HepG2 (cell line): Measurements from ENCODE around the gene LILRB3. TPM values are rescaled to one million over a fixed set of nuclear protein-coding genes. Genes with fewer than 3 reads are reported as not detected.

Experiments
- ARHGAP35 ChIP-seq: sonication (generic); formaldehyde crosslinking; IDR thresholded peaks from 2 replicates; pipeline ENCODE4 v1.9.0; 2022; ENCODE audit warnings: mild to moderate bottlenecking, inconsistent platforms, moderate library complexity, missing genetic modification reagents, borderline replicate concordance
- DNMT1 ChIP-seq: sonication (generic); formaldehyde crosslinking; IDR thresholded peaks from 2 replicates; pipeline ENCODE4 v1.5.1; 2020; ENCODE audit warnings: mild to moderate bottlenecking, missing genetic modification reagents
- HCFC1 ChIP-seq: fragments of 150-350 bp; IDR thresholded peaks from 2 replicates; pipeline ENCODE4 v1.6.1; 2014; ENCODE audit warnings: low read depth, low read length
- HMGA1 ChIP-seq: sonication (generic); formaldehyde crosslinking; conservative IDR thresholded peaks from 2 replicates; pipeline ENCODE4 v1.4.0; 2020; ENCODE audit warnings: missing genetic modification reagents
- HNRNPH1 ChIP-seq: fragments of 200-400 bp; formaldehyde crosslinking; optimal IDR thresholded peaks from 2 replicates; pipeline ENCODE3; 2017; ENCODE audit warnings: mild to moderate bottlenecking, low read depth, low read length
- JUND ChIP-seq: sonication (generic); formaldehyde crosslinking; IDR thresholded peaks from 2 replicates; pipeline ENCODE4 v1.8.0; 2022; ENCODE audit warnings: mild to moderate bottlenecking, missing genetic modification reagents
- KDM2A ChIP-seq: sonication (generic); formaldehyde crosslinking; IDR thresholded peaks from 2 replicates; pipeline ENCODE4 v1.4.0; 2020; ENCODE audit warnings: low read depth, missing genetic modification reagents, borderline replicate concordance
- KDM4B ChIP-seq: sonication (generic); formaldehyde crosslinking; IDR thresholded peaks from 2 replicates; pipeline ENCODE4 v1.4.0; 2020; ENCODE audit warnings: missing genetic modification reagents
- MEIS1 ChIP-seq: sonication (generic); formaldehyde crosslinking; IDR thresholded peaks from 2 replicates; pipeline ENCODE4 v1.9.0; 2021; ENCODE audit warnings: mild to moderate bottlenecking, missing genetic modification reagents, moderate library complexity, borderline replicate concordance
- MYNN ChIP-seq: sonication (generic); formaldehyde crosslinking; IDR thresholded peaks from 2 replicates; pipeline ENCODE4 v1.4.0; 2020; ENCODE audit warnings: mild to moderate bottlenecking, low read depth, missing genetic modification reagents
- NCOA2 ChIP-seq: sonication (generic); formaldehyde crosslinking; IDR thresholded peaks from 2 replicates; pipeline ENCODE4 v1.8.0; 2022; ENCODE audit warnings: inconsistent platforms
- NR2F6 ChIP-seq, 2 experiments: IDR thresholded peaks; 2 replicates each; pipeline ENCODE4 v1.6.1; 2016; ENCODE audit warnings: antibody characterized with exemption in 1 of 2, mild to moderate bottlenecking in 1 of 2
- SNAPC2 ChIP-seq: sonication (generic); formaldehyde crosslinking; IDR thresholded peaks from 2 replicates; pipeline ENCODE4 v1.8.1; 2022; ENCODE audit warnings: mild to moderate bottlenecking, missing genetic modification reagents
- YEATS2 ChIP-seq: sonication (generic); formaldehyde crosslinking; IDR thresholded peaks from 2 replicates; pipeline ENCODE4 v1.4.0; 2020; ENCODE audit warnings: missing genetic modification reagents, borderline replicate concordance
- ZBTB3 ChIP-seq: sonication (generic); formaldehyde crosslinking; IDR thresholded peaks from 2 replicates; pipeline ENCODE4 v1.4.0; 2020; ENCODE audit warnings: low read depth, mild to moderate bottlenecking, moderate library complexity, missing genetic modification reagents, borderline replicate concordance
- ZNF292 ChIP-seq: sonication (generic); formaldehyde crosslinking; IDR thresholded peaks from 2 replicates; pipeline ENCODE4 v1.8.1; 2022; ENCODE audit warnings: mild to moderate bottlenecking, low read depth, missing genetic modification reagents, borderline replicate concordance
- ZNF652 ChIP-seq: IDR thresholded peaks from 2 replicates; pipeline ENCODE4 v1.6.1; 2016; ENCODE audit warnings: low read depth, borderline replicate concordance
- ZNF891 ChIP-seq: sonication (generic); formaldehyde crosslinking; IDR thresholded peaks from 2 replicates; pipeline ENCODE4 v1.5.0; 2020; ENCODE audit warnings: mild to moderate bottlenecking, missing genetic modification reagents
- polyA plus RNA-seq, 8 experiments: library from polyadenylated mRNA; depleted of rRNA in 3 of 8; stranded (reverse) in 7 of 8; unstranded in 1 of 8; fragments of >200 nt; fragmentation: Illumina TruSeq in 4 of 8; extraction: Trizol in 4 of 8; gene quantifications; 2 replicates each; pipeline versions ENCODE4 v1.2.1 to v1.2.3, GENCODE V29; 2011 to 2016; ENCODE audit warnings: low read depth in 4 of 8, missing spikeins in 1 of 8, mixed read lengths in 1 of 8; ENCODE audit not compliant: insufficient read depth in 1 of 8
- total RNA-seq, 5 experiments: library from RNA; depleted of rRNA; stranded (reverse); fragments of >200 nt; fragmentation: Illumina TruSeq; extraction: Trizol; gene quantifications; 2 replicates each; pipeline ENCODE4 v1.2.3, GENCODE V29; 2016; ENCODE audit warnings: low read depth in 1 of 5
- TF ChIP-seq, protein P1 (sequence below): sonication (generic); formaldehyde crosslinking; IDR thresholded peaks from 2 replicates; pipeline ENCODE4 v1.4.0; 2020; ENCODE audit warnings: missing genetic modification reagents
- TF ChIP-seq, protein P2 (sequence below): sonication (generic); formaldehyde crosslinking; IDR thresholded peaks from 2 replicates; pipeline ENCODE4 v1.4.0; 2020; ENCODE audit warnings: mild to moderate bottlenecking, low read depth, missing genetic modification reagents
- TF ChIP-seq, protein P3 (sequence below): sonication (generic); formaldehyde crosslinking; IDR thresholded peaks from 2 replicates; pipeline ENCODE4 v1.4.0; 2020; ENCODE audit warnings: missing genetic modification reagents, borderline replicate concordance
- TF ChIP-seq, protein P4 (sequence below): sonication (generic); formaldehyde crosslinking; IDR thresholded peaks from 2 replicates; pipeline ENCODE4 v1.8.1; 2023; ENCODE audit warnings: mild to moderate bottlenecking, missing genetic modification reagents

Gene LILRB3
- total and polyA plus RNA-seq, 2 of the 13 experiments (the other 11 are each of a cell fraction or from before 2014, with no cell fraction given) = 0.22 TPM; not detected in 1

DNA sequence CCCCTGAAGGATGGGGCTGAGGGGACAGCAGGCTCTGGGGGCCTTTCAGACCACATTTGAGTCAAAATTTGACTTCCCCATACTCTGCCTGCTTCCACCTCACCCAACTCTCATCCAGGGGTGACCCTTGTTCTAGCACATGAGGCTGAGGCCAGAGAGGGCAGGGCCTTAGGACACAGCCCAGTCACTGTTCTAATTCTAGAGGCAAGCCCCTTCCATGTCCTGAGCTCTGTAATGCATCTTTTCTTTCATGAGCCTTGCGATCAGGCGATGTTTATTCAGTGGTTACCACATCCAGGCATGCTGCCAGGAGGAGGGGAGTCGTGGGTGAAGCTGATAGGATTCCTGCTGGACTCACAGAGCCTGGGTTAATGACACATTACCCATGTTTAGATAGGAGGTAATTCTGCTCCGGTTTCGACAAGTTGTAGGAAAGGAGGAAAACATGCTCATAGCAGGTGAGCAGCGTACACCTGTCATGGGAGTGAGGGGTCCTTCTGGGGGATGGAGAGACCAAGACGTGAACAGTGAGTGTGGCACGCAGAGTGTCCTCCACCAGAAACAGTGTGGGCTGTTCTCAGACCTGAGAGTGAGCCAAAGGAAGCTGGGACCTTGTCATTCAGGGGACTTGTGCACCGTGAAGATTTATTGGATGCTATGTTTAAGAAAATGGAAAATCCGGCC, 12.9 kb downstream of the LILRB3 start (continued):
- TF ChIP-seq, protein P1, sequence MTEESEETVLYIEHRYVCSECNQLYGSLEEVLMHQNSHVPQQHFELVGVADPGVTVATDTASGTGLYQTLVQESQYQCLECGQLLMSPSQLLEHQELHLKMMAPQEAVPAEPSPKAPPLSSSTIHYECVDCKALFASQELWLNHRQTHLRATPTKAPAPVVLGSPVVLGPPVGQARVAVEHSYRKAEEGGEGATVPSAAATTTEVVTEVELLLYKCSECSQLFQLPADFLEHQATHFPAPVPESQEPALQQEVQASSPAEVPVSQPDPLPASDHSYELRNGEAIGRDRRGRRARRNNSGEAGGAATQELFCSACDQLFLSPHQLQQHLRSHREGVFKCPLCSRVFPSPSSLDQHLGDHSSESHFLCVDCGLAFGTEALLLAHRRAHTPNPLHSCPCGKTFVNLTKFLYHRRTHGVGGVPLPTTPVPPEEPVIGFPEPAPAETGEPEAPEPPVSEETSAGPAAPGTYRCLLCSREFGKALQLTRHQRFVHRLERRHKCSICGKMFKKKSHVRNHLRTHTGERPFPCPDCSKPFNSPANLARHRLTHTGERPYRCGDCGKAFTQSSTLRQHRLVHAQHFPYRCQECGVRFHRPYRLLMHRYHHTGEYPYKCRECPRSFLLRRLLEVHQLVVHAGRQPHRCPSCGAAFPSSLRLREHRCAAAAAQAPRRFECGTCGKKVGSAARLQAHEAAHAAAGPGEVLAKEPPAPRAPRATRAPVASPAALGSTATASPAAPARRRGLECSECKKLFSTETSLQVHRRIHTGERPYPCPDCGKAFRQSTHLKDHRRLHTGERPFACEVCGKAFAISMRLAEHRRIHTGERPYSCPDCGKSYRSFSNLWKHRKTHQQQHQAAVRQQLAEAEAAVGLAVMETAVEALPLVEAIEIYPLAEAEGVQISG (CRISPR knock-in tag) = peak; percentile 72
- TF ChIP-seq, protein P2, sequence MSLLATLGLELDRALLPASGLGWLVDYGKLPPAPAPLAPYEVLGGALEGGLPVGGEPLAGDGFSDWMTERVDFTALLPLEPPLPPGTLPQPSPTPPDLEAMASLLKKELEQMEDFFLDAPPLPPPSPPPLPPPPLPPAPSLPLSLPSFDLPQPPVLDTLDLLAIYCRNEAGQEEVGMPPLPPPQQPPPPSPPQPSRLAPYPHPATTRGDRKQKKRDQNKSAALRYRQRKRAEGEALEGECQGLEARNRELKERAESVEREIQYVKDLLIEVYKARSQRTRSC = no peak
- TF ChIP-seq KDM2A (peak; percentile 48; the same call in 1 of the 2 replicates), MYNN (CRISPR knock-in tag) (no peak), DNMT1 (no peak), NR2F6 (IDR thresholded peaks at IDR 0.05) (peak; percentile 53; the same call in 1 of the 2 replicates), NR2F6 (CRISPR knock-in tag; IDR thresholded peaks at IDR 0.05) (peak; percentile 83; the same call in 1 of the 2 replicates), HMGA1 (CRISPR knock-in tag) (no peak), HCFC1 (no peak), YEATS2 (CRISPR knock-in tag) (peak; percentile 47; the same call in 1 of the 2 replicates), ZNF652 (CRISPR knock-in tag) (peak; percentile 37; the same call in 1 of the 2 replicates), ZBTB3 (no peak), ARHGAP35 (CRISPR knock-in tag) (no peak), NCOA2 (CRISPR knock-in tag) (peak; percentile 79), ZNF891 (no peak), HNRNPH1 (no peak), ZNF292 (CRISPR knock-in tag) (no peak; the same call in 1 of the 2 replicates), JUND (CRISPR knock-in tag) (no peak; the same call in 1 of the 2 replicates), KDM4B (no peak), SNAPC2 (no peak), MEIS1 (no peak)
- TF ChIP-seq, protein P3, sequence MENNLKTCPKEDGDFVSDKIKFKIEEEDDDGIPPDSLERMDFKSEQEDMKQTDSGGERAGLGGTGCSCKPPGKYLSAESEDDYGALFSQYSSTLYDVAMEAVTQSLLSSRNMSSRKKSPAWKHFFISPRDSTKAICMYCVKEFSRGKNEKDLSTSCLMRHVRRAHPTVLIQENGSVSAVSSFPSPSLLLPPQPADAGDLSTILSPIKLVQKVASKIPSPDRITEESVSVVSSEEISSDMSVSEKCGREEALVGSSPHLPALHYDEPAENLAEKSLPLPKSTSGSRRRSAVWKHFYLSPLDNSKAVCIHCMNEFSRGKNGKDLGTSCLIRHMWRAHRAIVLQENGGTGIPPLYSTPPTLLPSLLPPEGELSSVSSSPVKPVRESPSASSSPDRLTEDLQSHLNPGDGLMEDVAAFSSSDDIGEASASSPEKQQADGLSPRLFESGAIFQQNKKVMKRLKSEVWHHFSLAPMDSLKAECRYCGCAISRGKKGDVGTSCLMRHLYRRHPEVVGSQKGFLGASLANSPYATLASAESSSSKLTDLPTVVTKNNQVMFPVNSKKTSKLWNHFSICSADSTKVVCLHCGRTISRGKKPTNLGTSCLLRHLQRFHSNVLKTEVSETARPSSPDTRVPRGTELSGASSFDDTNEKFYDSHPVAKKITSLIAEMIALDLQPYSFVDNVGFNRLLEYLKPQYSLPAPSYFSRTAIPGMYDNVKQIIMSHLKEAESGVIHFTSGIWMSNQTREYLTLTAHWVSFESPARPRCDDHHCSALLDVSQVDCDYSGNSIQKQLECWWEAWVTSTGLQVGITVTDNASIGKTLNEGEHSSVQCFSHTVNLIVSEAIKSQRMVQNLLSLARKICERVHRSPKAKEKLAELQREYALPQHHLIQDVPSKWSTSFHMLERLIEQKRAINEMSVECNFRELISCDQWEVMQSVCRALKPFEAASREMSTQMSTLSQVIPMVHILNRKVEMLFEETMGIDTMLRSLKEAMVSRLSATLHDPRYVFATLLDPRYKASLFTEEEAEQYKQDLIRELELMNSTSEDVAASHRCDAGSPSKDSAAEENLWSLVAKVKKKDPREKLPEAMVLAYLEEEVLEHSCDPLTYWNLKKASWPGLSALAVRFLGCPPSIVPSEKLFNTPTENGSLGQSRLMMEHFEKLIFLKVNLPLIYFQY (CRISPR knock-in tag) = no peak
- TF ChIP-seq, protein P4, sequence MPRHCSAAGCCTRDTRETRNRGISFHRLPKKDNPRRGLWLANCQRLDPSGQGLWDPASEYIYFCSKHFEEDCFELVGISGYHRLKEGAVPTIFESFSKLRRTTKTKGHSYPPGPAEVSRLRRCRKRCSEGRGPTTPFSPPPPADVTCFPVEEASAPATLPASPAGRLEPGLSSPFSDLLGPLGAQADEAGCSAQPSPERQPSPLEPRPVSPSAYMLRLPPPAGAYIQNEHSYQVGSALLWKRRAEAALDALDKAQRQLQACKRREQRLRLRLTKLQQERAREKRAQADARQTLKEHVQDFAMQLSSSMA (CRISPR knock-in tag) = no peak
